ENCODE data around the gene MOXD1.
A peak's percentile ranks its signal among the peaks of the same experiment; 100 is the strongest.
"Not testable (repeated sequence)": the region's sequence is repeated elsewhere in the genome, so short reads cannot be mapped to it uniquely, and the experiment has no call there.

The MOXD1 gene

DNA sequence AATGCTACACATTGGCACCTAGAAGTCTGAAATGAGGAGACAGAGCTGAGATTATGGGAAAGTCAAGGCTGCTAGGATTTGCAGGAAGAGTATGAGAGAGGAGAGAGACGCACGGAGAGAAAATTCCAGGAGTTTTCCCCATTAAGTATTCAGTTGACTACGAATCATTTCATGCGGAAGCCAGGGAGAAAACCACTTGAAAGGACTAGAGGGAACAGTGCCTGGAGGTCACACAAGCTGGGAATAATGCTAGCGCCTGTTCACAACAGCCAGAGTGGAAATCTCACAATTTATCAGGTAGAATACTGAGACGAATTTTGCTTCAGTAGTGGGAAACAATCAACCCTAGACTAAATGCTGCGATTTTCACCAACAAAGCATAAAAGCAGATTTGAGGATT lies 118.6 kb downstream of the MOXD1 start:
- DNase-seq (ENCODE audit: low spot score) (no peak), FAIRE-seq (no peak)

DNA sequence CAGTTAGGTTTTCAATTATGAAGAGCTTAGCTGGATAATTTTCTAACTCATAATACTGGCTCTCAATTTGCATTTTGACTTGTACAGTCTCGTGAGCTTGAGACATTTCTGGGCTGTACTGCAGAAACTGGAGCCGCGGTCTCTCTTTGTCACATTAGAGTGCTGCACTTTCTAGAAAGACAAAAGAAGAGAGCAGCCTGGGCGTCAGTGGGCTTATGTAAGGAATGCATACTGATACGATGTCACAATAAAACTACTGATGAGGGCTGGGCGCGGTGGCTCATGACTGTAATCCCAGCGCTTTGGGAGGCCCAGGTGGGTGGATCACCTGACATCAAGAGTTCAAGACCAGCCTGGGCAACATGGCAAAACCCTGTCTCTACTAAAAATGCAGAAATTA lies 120.8 kb downstream of the MOXD1 start:
- no peak for FAIRE-seq
- no peak for DNase-seq (ENCODE audit: low spot score)

DNA sequence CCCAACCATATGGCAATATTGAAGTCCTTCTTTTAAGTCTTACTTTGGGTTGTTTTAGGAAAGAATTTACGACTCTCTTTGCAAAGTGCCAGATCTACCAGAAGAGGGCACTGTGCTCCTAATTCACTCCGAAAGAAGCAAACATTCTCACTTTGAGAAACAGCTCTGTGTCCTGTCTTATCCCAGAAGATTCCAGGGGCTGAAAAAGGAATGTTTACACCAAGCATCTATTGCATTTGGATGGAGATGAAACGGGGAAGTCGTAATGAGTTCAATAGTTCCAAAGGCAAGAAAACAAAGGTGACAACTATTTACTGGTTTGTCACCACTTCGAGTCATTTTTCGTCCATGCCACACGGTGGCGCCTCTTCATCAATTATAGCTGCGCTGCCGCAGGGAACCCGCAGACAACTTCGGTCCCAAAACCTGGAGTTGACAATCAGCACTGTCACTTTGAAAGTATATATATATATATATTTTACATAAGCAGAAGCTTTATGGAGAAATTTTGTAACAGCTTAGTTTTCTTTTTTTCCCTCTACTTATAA lies 121.6 kb downstream of the MOXD1 start:
- peak; percentile 69 for DNase-seq (ENCODE audit: low spot score)
- FAIRE-seq: no peak

DNA sequence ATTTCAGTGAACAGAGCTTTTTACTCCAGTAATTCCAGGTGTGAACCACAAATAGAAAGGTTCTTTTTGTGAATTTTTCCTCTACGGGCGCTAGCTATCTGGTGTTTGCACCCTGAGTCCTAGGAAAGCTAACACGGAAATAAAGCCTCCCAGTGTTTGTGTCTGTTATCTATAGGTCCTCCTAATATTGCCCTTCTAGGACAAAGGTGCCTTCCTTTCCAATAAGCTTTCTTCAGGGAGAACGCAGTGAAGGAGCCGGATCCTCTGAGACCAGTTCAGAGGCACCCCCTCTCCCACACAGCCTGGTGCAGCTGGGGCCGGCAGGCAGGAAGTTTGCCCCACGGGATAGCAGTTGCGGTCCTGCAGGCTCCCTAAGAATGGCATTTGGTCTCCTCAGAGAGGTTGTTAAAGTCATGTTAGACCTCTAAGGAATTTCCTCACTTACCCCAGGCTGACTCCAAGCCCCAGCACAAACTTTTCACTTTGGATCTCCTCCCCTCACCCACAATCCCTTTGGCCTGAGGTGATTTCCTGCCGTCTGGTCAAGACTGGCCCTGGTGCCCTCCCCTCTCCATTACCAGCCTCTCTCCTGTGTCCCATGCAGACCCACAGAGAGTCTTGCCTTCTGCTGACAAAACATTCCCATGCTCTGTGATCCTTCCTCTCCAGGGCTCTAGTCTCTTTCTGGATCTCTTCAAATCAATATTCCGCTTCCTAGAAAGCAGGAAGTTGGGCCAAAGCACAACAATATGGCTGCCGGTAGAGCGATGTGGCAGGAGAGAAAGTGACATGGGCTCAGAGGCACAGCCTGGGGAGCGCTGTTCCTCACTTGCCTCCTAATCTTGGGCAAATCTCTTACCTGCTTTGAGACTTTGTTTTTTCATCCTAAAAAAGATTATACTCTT lies 126.0 kb downstream of the MOXD1 start:
- no peak for DNase-seq (ENCODE audit: low spot score)
- FAIRE-seq: no peak

DNA sequence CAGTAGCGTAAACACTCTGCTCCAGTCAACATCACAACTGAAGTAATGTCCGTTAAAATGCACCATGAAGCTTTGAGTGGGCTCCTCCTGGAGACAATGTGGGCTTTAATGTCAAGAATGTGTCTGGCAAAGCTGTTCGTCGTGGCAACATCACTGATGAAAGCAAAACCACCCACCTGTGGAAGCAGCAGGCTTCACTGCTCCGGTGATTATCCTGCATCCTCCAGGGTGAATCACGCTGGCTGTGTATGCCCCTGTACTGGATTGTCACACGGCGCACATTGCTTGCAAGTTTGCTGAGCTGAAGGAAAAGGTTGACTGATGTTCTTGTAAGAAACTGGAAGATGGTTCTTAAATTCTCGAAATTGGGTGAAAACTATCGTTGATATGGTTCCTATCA lies 128.5 kb downstream of the MOXD1 start:
- FAIRE-seq (no peak), DNase-seq (ENCODE audit: low spot score) (no peak)

DNA sequence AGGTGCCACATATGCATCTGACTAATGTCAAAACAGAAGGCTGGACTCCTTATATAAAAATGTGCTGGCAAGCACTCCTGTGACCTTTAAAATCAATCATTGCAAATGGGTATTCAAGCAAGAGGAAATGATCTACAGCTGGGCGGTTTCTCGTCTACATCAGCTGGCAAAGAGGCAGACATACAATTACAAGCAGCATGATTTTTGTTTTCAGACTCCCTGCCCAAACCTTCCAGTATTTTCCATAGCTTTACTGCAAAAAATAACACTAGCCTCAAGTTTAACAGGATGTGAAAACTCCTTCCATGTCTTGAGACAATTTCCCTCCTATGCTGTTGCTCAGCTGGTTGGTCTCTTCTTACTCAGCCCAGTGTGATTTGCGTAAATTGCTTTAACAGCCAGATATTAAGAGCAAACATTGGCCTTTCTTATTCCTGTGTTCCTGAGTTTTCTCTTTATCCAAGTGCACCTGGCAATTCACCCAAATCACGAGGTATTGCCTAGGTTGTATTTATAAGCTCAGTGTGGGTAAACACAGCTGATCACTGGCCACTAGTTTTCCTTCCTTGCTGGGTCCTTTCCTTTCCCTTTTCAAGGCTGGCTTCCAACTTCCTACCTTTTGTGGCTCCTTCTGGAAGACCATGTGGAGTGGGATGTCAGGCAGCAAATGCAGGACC lies 130.4 kb downstream of the MOXD1 start:
- FAIRE-seq: no peak
- no peak for DNase-seq (ENCODE audit: low spot score)

DNA sequence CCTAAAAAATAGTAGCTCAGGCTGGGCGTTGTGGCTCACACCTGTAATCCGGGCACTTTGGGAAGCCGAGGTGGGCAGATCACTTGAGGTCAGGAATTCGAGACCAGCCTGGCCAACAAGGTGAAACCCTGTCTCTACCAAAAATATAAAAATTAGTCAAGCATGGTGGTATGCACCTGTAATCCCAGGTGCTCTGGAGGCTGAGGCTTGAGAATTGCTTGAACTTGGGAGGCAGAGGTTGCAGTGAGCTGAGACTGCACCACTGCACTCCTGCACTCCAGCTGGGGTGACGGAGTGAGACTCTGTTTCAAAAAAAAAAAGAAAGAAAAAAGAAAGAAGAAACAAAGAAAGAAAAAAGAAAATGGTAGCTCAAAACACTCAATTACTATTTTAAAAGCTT lies 132.6 kb downstream of the MOXD1 start:
- FAIRE-seq; DNase-seq (ENCODE audit: low spot score): not testable (repeated sequence)

DNA sequence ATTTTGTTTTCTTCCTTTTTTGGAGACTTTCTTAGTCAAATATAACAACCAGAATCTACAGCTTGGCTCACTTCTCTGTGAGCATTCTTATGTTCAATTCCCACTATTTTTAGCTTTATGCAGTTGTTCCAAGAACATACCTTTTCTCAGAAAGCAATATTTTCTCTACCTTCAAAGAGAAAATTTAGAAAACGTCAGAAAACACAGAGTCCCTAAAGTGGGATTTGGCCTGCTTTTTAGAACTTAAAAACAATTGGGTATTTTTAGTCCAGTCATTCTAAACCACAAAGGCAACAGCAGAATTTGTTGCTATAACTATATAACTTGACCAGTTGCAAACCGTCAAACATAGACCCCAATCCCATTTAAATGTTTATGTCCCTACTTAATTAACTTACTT lies 133.1 kb downstream of the MOXD1 start:
- FAIRE-seq (no peak), DNase-seq (ENCODE audit: low spot score) (no peak)

DNA sequence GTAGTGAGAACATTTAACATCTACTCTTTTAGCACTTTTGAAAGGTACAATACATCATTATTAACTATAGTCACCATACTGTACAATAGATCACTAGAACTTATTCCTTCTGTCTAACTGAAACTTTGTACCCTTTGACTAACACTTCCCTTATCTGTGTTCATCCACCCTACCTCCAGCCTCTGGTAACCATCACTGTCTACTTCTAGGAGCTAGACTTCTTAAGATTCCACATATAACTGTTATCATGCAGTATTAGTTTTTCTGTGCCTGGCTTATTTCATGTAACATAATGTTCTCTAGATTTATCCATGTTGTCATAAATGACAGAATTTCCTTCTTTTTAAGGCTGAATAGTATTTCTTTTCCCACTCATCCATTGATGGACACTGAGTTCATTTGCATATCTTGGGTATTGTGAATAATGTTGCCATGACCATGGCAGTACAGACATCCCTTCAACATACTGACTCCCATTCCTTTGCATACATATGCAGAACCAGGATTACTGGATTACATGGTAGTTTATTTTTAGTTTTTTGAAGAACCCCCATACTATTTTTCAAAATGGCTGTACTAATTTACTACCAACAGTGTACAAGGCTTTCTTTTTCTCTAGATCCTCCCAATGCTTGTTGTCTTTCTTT lies 135.7 kb downstream of the MOXD1 start:
- FAIRE-seq (no peak), DNase-seq (ENCODE audit: low spot score) (no peak)

DNA sequence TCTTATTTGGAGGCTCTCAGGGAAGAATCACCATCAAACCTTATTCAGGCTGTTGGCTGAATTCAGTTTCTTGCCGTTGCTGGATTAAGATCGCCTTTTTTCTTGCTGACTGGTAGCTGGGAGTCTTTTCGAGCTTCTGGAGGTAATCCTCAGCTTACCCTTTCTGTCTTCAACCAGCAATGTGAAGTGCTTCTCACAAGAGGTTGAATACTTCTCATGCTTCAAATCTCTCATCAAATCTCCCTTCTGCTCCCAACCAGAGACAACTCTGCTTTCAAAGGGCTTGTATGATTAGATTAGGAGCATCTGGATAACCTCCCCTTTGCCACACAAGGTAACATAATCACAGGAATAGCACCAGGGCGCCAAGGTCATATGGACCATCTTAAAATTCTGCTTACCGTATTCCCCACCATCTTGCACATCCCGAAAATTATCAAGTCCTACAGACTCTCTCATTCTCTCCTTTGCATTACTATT lies 137.2 kb downstream of the MOXD1 start:
- DNase-seq (ENCODE audit: low spot score) (no peak), FAIRE-seq (no peak)

DNA sequence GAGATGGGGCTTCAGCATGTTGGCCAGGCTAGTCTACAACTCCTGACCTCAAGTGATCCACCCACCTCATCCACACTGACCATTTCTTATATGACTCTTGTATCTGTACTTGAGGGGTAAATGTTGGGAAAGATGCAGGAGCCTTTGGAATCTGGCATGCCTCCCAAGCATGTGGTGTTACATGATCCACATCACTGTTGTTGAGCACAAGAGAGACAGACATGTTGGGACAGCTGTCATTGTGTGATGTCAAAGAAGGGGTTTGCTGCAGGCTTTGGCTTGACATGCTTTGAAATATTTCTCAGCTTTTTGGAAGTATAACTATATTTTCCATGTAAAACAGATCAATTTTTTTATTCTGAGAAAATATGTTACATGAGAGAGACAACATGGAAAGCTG lies 139.9 kb downstream of the MOXD1 start:
- FAIRE-seq: no peak
- no peak for DNase-seq (ENCODE audit: low spot score)

DNA sequence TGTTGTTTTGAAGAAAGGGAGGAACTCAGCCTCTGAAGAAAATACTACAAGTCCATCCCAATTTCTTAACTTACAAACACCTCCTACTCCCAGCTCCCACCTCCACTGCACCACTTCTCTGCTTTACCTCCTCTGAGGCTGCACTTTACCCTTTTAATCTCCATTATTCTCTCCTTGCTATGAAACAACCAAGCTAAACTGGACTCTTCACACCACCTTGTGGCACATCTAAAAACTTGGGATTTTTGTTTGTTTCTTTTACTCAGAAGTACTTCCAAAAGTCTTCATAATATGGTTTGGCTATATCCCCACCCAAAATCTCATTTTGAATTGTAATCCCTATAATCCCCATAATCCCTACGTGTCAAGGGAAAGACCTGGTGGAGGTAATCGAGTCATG lies 142.2 kb downstream of the MOXD1 start:
- FAIRE-seq (no peak), DNase-seq (ENCODE audit: low spot score) (peak; percentile 31)

DNA sequence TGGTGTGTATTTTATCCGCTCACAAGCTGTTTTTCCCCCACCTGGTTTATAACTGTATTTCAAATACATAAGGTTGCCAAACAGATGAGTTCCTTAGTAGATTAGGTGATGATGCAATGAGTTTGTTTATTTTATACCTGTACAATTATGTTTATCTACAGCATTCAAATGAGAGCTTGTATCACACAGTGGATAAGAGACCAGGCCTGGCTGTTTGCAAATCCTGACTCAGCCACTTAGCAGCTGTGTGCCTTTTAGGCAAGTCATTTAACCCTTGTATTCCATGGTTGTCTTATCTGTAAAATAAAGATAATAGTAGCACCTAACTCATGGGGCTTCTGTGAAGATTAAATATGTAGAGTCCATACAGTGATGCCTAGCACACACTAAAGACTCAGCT lies 143.7 kb downstream of the MOXD1 start:
- DNase-seq (ENCODE audit: low spot score) (no peak), FAIRE-seq (no peak)

DNA sequence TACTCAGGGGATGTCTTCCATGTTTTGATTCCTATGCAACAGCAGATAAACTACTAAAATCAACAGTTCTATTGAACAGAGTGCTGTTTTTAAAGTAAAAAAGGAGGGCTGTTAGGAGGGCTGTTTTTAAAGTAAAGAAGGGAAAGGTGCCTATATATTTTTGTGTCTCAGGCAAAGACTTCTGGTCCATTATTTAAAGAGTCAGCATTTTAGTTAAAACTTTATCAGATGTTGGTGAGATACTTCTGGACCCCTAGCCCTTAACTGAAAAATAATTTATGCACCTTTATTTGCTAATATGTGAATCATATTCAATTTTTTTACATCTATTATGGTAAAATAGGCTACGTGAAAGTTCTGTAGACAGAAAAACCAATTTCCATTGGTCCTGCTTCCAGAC lies 144.8 kb downstream of the MOXD1 start:
- no peak for DNase-seq (ENCODE audit: low spot score)
- no peak for FAIRE-seq

DNA sequence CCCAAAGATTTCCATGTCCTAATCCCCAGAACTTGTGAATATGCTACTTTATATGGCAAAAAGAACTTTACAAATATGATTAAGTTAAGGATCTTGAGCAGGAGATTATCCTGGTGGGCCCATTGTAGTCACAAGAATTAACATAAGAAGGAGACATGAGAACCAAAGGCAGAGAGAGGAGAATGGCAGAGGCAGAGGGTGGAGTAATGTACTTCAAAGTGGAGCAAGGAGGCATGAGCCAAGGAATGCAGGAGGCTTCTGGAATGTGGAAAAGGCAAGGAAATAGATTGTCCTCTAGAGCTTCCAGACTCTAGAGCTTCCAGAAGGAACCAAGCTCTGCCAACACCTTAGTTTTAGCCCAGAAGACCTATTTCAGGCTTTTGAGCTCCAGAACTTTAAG lies 147.4 kb downstream of the MOXD1 start:
- no peak for FAIRE-seq
- DNase-seq (ENCODE audit: low spot score): no peak

DNA sequence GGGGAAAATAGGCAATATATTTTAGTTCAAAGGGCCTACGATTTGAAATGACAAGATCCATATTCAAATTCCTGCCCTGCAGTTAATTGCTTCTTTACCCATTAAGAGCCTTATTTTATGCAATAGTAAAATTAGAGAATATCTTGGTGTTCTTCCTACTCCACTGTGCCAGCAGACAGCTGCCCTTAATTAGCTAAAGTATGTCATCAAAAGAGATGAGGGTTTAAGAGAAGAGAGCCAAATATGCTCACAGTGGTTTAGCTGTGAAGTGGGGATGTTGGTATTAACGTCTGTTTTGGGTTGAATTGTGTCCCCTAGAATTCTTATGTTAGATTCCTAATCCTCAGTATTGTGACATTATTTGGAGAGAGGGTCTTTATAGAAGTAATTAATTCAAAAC lies 148.1 kb downstream of the MOXD1 start:
- DNase-seq (ENCODE audit: low spot score) (no peak), FAIRE-seq (no peak)

DNA sequence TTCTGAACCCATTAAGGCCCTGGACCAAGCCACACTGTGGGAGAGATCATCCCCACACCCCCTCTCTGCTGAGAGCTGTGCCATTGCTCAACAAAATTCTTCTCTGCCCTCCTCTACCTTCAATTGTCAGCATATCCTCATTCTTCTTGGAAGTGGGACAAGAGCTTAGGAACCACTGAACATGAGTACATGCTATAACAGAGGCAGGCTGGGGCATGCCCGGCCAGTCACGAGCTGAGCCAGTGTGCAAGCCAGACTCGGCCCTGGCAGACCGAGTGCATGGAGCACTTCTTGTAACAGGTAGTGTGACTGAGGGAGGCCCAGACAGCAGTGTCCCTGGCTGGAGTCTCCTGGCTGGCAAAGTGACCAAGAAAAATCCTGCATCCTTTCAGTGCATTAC lies 149.2 kb downstream of the MOXD1 start:
- DNase-seq (ENCODE audit: low spot score): peak; percentile 6
- no peak for FAIRE-seq

DNA sequence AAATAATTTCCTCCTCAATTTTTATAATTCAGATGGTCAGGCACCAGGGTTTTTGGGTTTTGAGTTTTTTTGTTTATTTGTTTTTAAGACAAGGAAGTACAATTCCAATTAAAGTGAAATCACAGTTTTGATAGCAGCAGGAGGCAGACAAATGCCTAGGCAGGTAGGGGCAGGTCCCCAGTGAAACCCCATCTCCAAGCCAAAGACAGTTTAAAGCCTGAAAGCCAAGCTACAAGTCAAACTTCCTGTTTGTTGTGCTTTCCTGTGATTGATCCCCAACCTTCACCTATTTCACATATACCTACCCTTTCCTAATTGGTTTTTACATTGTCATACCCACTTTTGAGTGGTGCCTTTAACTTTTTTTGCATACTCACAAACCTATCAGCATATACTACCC lies 149.6 kb downstream of the MOXD1 start:
- FAIRE-seq (no peak), DNase-seq (ENCODE audit: low spot score) (no peak)

DNA sequence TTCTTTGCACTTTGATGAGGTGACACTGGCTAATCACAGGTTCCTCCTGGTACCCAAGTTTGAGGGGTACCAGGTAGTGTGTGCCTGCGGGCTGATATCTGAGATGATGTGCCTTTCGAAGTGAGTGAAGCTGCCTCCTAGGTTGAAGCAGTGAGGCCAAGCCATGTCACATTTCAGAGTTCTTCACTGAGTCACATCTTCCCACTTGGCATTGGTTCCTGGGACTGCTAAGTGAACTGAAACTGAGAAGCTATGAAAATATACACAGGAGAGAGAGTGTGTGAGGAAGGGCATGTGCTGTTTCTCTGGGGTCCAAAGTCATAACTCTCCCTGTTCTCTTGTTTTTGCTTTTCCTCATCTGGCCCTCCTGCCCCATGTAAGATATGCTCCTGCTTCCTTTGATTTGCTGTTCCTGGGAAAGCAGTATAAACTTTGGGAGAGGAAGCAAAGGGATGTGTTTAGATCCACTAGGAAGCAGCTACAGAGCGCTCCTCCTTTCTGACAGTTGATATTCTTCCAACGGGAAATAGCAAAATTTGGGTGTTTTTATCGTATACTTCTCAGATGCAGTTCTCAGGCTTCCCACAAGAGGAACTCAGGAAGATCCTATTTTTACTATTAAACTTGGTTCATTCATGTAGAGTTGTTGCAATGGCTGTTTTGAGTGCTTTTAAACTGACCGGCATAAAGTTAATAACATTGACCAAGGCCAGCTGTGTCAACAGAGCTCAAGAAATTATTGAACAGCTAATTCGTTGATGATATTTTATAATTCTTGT lies 153.7 kb downstream of the MOXD1 start:
- no peak for FAIRE-seq
- DNase-seq (ENCODE audit: low spot score): no peak

DNA sequence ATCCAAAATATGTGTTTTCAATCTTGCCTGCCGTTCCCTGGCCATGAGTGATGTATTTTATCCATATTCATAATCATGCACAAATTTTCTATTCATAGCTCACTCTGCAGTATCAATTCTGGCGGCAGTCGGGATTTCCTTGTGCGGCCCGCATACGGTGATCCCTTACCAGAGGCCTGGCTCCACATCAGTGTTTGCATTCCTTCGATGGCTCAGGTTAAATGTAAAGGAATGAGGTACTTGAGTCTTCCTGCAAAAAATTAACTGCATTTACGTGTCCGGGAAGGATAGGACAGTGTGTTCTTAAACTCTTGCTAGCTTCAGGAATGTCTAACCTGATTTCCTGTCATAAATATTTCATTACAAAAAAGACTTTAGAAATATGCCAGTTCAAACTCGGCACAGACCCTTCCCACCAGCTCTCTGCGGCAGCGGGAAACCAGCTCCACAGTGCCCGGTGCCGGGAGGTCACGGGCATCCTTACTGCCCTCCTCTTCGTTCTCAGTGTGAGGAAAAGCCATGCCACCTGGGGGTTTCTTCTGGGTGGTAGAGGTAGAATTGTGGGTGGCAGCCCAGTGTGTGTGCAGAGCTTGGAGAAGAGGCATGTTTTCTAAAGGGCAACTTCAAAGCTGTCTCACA lies 154.5 kb downstream of the MOXD1 start:
- FAIRE-seq (no peak), DNase-seq (ENCODE audit: low spot score) (no peak)

DNA sequence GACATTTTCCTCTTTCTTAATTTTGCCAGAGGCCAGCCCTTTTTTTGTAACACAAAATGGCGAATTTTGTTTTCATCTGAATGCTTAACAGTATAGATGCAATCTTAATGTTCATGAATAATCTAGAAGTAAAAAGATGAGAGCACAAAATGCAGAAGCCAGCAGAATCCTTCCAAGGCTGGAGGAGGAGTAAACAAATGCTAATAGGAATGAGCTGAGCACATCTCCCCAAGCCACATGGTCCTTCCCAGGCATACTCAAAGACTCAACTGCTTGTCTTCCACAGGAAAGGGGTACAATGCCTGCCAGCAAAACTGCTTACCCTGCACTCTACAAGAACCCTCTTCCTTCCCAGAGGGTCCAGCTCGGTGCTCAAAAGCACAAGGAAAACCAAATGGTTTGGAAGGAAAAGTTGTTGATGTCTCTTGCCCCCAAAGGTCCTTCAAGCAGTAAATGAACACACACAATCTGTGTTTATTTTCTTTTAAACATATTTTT lies 155.1 kb downstream of the MOXD1 start:
- DNase-seq (ENCODE audit: low spot score) (no peak), FAIRE-seq (no peak)
